ENCODE data around the gene TMEM38B.

DNA sequence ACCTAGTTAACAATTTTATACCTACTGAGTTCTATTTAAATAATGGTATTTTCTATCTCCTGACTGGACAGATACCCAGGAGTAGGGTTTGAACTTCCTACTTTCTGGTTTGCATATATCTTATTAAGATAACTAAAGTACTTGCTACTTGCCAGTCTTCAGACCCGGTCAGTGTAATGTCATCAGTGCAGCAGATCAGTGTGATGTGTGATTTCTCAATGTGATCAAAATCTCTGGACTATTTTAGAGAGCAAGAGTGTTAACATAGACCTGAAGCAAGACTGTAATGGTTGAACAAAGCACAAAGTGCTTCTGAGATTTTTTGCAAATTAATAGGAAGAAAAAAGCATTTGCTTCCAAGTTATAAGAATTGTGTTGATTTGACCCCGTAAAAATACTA, 6.8 kb downstream of the TMEM38B start:
- TF ChIP-seq, protein P1, sequence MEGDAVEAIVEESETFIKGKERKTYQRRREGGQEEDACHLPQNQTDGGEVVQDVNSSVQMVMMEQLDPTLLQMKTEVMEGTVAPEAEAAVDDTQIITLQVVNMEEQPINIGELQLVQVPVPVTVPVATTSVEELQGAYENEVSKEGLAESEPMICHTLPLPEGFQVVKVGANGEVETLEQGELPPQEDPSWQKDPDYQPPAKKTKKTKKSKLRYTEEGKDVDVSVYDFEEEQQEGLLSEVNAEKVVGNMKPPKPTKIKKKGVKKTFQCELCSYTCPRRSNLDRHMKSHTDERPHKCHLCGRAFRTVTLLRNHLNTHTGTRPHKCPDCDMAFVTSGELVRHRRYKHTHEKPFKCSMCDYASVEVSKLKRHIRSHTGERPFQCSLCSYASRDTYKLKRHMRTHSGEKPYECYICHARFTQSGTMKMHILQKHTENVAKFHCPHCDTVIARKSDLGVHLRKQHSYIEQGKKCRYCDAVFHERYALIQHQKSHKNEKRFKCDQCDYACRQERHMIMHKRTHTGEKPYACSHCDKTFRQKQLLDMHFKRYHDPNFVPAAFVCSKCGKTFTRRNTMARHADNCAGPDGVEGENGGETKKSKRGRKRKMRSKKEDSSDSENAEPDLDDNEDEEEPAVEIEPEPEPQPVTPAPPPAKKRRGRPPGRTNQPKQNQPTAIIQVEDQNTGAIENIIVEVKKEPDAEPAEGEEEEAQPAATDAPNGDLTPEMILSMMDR (IDR thresholded peaks at IDR 0.05) = no peak
- TF ChIP-seq RXRA (IDR thresholded peaks at IDR 0.05; ENCODE audit: borderline replicate concordance, low read depth) = no peak
- TF ChIP-seq, protein P2, sequence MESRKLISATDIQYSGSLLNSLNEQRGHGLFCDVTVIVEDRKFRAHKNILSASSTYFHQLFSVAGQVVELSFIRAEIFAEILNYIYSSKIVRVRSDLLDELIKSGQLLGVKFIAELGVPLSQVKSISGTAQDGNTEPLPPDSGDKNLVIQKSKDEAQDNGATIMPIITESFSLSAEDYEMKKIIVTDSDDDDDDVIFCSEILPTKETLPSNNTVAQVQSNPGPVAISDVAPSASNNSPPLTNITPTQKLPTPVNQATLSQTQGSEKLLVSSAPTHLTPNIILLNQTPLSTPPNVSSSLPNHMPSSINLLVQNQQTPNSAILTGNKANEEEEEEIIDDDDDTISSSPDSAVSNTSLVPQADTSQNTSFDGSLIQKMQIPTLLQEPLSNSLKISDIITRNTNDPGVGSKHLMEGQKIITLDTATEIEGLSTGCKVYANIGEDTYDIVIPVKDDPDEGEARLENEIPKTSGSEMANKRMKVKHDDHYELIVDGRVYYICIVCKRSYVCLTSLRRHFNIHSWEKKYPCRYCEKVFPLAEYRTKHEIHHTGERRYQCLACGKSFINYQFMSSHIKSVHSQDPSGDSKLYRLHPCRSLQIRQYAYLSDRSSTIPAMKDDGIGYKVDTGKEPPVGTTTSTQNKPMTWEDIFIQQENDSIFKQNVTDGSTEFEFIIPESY (IDR thresholded peaks at IDR 0.05; ENCODE audit: borderline replicate concordance, low read depth) = no peak
- TF ChIP-seq TCF12 (IDR thresholded peaks at IDR 0.05) = no peak
- no peak for TF ChIP-seq POLR2AphosphoS5 (IDR thresholded peaks at IDR 0.05; ENCODE audit: low read depth, low read length)
- no peak for TF ChIP-seq EZH2phosphoT487 (IDR thresholded peaks at IDR 0.05; ENCODE audit: borderline replicate concordance, low read depth)
- TF ChIP-seq EP300 (IDR thresholded peaks at IDR 0.05; ENCODE audit: borderline replicate concordance in 1 of 2, low read depth in 1 of 2, low read length in 1 of 2) = no peak
